KOPT-K1 (cell line): ENCODE results near the gene PCDHGB5.
"Not testable (repeated sequence)": the region's sequence is repeated elsewhere in the genome, so short reads cannot be mapped to it uniquely, and the experiment has no call there.

Experiments used
- H3K27ac ChIP-seq: fragments of 200-600 bp; sonication (generic); 2 replicates; pipeline ENCODE4 v1.5.1; 2016; ENCODE audit warnings: antibody characterized with exemption, mild to moderate bottlenecking, low read depth, low read length; ENCODE audit not compliant: poor library complexity, severe bottlenecking
- H3K36me3 ChIP-seq: fragments of 200-600 bp; sonication (generic); 2 replicates; pipeline ENCODE4 v1.5.1; 2017; ENCODE audit warnings: antibody characterized with exemption, mild to moderate bottlenecking, low read length, moderate library complexity; ENCODE audit not compliant: insufficient read depth
- H3K9me3 ChIP-seq: fragments of 200-600 bp; sonication (generic); 2 replicates; pipeline ENCODE4 v1.5.1; 2017; ENCODE audit warnings: antibody characterized with exemption, low read length, mild to moderate bottlenecking; ENCODE audit not compliant: insufficient read depth, poor library complexity, severe bottlenecking

Gene PCDHGB5

GRCh38 chr5:141417494-141418172 lies 19.9 kb downstream of the PCDHGB5 start, which contains the start of gene PCDHGB7:
TSS of gene PCDHGB7 (plus strand) at chr5:141417677. CDS start at chr5:141417860, 183 bp downstream.
- H3K36me3 ChIP-seq, H3K27ac ChIP-seq: not testable (repeated sequence)
- peaks cover 15% of the 10 kb centered on the region for H3K9me3 ChIP-seq

- no peak overlapping the region for H3K27ac ChIP-seq
- peaks cover 20% of the 10 kb centered on the region for H3K9me3 ChIP-seq
- no peaks in the 10 kb centered on the region for H3K36me3 ChIP-seq
Observed at GRCh38 chr5:141419074-141419880, 21.5 kb downstream of the PCDHGB5 start.

- peaks cover 22% of the 10 kb centered on the region for H3K9me3 ChIP-seq
- no peaks in the 10 kb centered on the region for H3K36me3 ChIP-seq
- no peak within 1 kb of the TSS for H3K27ac ChIP-seq
Observed at GRCh38 chr5:141420855-141421488, 23.2 kb downstream of the PCDHGB5 start, which contains the start of gene PCDHGA11. TSS of gene PCDHGA11 (plus strand) at chr5:141421051. CDS start at chr5:141421228, 177 bp downstream.

GRCh38 chr5:141421489-141421855 lies 23.7 kb downstream of the PCDHGB5 start:
- Histone ChIP-seq H3K9me3 (peaks cover 24% of the 10 kb centered on the region), H3K36me3 (no peaks in the 10 kb centered on the region)

GRCh38 chr5:141422742-141423291 lies 25.1 kb downstream of the PCDHGB5 start:
- Histone ChIP-seq H3K9me3 (peaks cover 30% of the 10 kb centered on the region), H3K27ac (no peak overlapping the region), H3K36me3 (no peaks in the 10 kb centered on the region)

More at GRCh38 chr5:141421489-141421855, 23.7 kb downstream of the PCDHGB5 start:
- H3K27ac ChIP-seq = no peak overlapping the region

GRCh38 chr5:141427783-141428426 lies 30.2 kb downstream of the PCDHGB5 start:
- Histone ChIP-seq H3K27ac (no peak overlapping the region), H3K36me3 (no peaks in the 10 kb centered on the region), H3K9me3 (peaks cover 40% of the 10 kb centered on the region)

GRCh38 chr5:141430332-141431113 lies 32.8 kb downstream of the PCDHGB5 start, which contains the start of gene PCDHGA12:
TSS of gene PCDHGA12 (plus strand) at chr5:141430507. CDS start at chr5:141430760, 253 bp downstream.
- H3K9me3 ChIP-seq = peaks cover 38% of the 10 kb centered on the region
- no peaks in the 10 kb centered on the region for H3K36me3 ChIP-seq
- no peak within 1 kb of the TSS for H3K27ac ChIP-seq

GRCh38 chr5:141431286-141431685 lies 33.5 kb downstream of the PCDHGB5 start:
- Histone ChIP-seq H3K36me3 (no peaks in the 10 kb centered on the region), H3K27ac (no peak overlapping the region), H3K9me3 (peaks cover 33% of the 10 kb centered on the region)

- H3K9me3 ChIP-seq = peaks cover 32% of the 10 kb centered on the region
- not testable (repeated sequence) for H3K27ac ChIP-seq, H3K36me3 ChIP-seq
Observed at GRCh38 chr5:141432308-141432707, 34.6 kb downstream of the PCDHGB5 start.

- peaks cover 28% of the 10 kb centered on the region for H3K9me3 ChIP-seq
- not testable (repeated sequence) for H3K36me3 ChIP-seq, H3K27ac ChIP-seq
Observed at GRCh38 chr5:141432726-141433125, 35.0 kb downstream of the PCDHGB5 start.

GRCh38 chr5:141434006-141434405 lies 36.3 kb downstream of the PCDHGB5 start:
- H3K36me3 ChIP-seq = no peaks in the 10 kb centered on the region
- peaks cover 20% of the 10 kb centered on the region for H3K9me3 ChIP-seq
- H3K27ac ChIP-seq = no peak overlapping the region

- H3K36me3 ChIP-seq = no peaks in the 10 kb centered on the region
- no peak overlapping the region for H3K27ac ChIP-seq
- peaks cover 7% of the 10 kb centered on the region for H3K9me3 ChIP-seq
Observed at GRCh38 chr5:141437221-141437620, 39.5 kb downstream of the PCDHGB5 start.

- Histone ChIP-seq H3K36me3 (no peaks in the 10 kb centered on the region), H3K9me3 (peaks cover 5% of the 10 kb centered on the region), H3K27ac (no peak overlapping the region)
Observed at GRCh38 chr5:141439411-141440141, 41.8 kb downstream of the PCDHGB5 start.
